ENCODE data around the gene PSEN1.

The PSEN1 gene

DNA sequence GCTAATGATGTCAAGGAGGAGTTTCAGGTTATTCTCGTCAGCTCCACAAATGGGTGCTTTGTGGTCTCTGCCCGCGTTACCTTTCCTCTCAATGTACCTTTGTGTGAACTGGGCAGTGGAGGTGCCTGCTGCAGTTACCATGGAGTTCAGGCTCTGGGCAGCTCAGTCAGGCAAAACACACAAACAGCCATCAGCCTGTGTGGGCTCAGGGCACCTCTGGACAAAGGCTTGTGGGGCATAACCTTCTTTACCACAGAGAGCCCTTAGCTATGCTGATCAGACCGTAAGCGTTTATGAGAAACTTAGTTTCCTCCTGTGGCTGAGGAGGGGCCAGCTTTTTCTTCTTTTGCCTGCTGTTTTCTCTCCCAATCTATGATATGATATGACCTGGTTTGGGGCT is 84.3 kb downstream of the PSEN1 start:
- DNase-seq (ENCODE audit: low read depth) = no peak

DNA sequence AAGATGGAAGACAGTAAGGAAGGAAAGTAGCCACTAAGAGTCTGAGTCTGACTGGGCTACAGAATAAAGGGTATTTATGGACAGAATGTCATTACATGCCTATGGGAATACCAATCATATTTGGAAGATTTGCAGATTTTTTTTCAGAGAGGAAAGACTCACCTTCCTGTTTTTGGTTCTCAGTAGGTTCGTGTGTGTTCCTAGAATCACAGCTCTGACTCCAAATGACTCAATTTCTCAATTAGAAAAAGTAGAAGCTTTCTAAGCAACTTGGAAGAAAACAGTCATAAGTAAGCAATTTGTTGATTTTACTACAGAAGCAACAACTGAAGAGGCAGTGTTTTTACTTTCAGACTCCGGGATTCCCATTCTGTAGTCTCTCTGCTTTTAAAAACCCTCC is 85.6 kb downstream of the PSEN1 start:
- DNase-seq (ENCODE audit: low read depth) = no peak

DNA sequence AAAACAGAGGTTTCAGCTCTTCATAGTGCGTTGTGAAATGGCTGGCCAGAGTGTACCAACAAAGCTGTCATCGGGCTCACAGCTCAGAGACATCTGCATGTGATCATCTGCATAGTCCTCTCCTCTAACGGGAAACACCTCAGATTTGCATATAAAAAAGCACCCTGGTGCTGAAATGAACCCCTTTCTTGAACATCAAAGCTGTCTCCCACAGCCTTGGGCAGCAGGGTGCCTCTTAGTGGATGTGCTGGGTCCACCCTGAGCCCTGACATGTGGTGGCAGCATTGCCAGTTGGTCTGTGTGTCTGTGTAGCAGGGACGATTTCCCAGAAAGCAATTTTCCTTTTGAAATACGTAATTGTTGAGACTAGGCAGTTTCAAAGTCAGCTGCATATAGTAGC is 86.7 kb downstream of the PSEN1 start:
- no peak for DNase-seq (ENCODE audit: low read depth)

DNA sequence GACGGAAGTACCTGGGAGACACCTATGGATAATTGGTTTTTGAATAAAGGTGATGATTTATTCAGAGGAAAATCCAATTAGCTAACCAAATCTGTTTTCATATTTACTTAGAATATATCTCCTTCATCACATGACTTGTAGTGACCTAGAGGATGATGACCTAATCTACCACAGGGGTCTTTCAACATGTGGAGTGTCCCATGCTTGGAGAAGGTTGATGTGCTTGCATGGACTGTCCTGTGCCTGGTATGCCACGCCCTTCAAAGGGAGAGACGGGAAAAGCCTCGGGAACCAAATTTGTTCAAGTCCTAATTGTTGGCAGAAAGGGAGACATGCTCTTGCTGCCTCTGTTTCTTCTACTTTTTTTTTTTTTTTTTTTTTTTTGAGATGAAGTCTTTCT is 89.2 kb downstream of the PSEN1 start:
- no peak for DNase-seq (ENCODE audit: low read depth)

DNA sequence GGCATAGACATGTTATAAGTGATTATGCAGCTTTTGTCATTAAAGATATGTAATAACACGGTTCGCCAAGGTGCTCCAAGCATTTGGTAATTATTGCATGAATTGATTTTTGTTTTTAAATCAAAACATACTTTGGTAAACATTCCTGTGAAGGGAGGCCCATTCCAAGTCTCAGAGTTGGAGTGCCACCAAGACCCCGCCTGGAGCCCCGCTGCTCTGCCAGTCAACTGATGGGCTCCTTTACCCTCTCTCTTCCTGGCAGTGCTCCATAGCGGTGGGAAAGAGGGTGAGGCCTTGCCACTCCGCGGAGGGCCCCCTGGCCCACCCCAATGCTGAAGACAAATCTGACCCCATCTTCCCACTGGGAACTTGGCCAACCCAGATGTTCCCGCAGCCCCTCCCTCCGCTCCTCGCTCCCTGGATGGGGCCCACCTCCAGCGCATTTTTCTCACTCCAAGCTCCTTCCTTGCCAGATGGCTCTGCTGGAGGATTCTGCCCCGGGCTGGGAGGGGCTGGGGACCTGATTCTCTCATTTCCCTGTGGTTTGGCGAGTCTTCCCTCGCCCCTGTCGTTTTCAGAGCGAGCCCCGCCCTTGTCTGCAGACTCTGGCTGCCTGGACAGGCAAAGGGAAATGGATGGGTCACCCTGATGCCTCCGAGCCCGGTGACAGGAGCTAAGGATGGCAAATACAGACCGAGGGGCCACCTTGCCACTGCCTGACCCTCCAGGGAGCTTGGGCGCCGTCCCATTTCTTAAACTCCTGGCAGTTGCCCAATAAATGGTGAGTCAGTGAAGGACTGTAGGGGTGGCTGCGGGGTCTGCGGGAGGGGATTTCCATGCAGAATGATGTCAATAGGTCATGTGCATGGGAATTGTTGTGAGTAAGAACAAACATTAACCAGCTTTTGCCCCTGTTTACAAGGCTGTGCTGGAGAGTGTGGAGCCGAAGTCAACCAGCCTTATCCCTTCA is 91.8 kb downstream of the PSEN1 start:
- DNase-seq (ENCODE audit: low read depth) = no peak

DNA sequence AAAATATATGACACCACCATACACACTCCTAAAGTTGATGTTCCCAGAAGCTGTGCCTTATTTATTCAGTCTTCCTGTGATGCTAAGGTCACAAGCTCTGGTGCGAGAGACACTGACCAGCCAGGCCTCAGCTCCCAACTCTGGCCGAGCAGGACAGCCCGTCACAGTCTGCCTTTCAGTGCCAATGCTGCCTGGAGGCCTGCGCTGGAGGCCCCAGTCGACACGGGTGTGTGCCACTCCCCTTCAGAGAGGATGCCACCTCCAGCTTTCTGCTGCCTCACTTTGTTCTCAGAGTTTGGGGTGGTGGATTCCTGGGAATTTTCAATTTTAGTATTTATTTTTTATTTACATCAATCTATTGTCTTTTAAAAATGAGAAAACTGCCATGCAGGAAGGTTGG is 93.7 kb downstream of the PSEN1 start:
- no peak for DNase-seq (ENCODE audit: low read depth)

DNA sequence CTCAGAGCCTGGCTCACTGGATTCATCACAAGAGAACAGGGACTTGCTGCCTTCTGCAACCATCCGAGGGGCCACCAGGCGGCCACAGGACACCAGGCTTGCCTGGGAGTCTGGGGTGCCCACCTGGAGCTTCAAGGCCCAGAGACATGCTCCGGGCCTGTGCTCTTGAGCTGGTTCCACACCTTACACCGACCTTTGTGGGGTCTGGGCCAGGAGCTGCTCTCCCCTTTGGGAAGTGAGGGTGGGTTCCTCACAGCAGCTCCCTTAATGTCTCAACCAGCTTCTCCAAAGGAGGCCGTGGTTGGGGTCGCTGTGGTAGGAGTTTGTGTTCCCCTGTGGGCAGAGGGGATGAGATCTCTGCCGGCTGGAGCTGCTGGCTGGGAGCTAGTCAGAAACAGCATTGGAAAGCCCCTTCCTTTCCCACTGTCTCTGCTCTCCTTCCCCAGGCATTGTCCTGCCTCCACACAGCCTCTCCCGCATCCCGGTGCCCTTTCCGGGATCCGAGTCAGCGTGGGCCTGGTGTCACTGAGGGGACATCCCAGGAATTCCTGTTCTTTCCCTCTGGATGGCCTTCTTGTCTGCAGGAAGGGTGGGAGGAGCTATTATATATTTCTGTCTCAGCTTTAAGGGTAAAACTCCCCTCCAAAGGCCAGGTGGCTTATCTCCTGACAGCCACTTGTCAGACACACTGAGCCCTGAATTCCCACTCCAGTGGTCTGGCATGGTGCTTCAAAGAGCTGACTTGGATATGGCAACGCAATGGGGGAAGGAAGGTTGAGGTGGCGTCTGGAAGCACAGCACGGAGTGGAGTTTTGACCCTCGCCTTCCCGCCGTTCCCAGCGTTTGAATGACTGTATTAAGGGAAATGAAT is 95.9 kb downstream of the PSEN1 start:
- DNase-seq (ENCODE audit: low read depth) = no peak

DNA sequence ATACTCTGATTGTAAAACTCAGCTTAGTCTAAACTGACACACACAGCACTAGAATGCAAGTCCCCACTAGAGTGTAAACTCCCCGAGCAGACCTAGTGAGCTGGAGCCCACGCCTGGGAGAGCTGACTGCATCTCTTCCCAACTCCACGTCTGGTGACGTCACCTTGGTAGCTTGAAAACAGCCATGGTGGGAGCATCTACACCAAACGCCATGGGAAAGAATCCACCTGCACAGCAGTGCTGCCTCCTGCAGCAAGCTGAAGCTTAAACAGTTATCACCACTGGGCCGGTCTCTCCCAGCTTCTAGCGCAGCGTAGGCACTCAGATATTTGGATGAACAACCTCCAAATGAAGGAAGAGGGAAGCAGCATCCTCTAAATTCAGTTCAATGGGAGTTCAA is 96.7 kb downstream of the PSEN1 start:
- no peak for DNase-seq (ENCODE audit: low read depth)

DNA sequence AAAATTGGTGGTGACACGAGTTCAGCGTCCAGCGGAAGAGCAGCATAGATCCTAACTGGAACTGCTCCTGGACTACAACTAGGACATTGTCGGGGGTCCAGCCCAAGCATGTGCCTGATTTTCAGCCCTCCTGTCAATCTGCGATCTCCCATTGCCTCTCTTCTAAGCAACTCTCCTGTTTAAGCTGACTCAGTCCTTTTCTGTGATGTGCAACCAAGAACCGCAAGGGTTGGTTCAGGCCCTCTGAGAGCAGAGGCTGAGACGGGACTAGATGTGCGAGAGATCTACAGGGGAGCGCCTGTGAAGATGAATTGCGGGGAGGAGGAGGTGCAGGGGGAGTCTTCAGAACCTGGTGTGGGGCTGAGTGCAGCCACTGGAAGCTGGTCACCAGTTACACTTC is 97.3 kb downstream of the PSEN1 start:
- no peak for DNase-seq (ENCODE audit: low read depth)

DNA sequence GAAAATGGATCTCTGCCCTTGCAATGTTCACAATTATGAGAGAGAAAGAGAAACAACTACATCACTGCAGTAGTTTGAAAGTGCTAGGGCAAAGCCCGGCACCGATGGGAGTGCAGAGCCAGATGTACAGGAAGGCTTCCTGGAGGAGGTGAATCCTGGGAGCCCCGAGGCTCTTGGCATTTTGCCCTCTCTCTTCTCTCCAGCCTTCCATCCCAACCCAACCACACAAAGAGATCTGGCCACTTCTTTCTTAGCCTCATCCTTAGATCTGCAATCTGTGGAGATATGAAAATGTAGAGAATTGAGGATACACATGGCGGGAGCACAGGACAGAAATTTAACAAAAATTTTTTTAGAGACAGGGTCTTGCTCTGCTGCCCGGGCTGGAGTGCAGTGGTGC is 97.7 kb downstream of the PSEN1 start:
- no peak for DNase-seq (ENCODE audit: low read depth)

DNA sequence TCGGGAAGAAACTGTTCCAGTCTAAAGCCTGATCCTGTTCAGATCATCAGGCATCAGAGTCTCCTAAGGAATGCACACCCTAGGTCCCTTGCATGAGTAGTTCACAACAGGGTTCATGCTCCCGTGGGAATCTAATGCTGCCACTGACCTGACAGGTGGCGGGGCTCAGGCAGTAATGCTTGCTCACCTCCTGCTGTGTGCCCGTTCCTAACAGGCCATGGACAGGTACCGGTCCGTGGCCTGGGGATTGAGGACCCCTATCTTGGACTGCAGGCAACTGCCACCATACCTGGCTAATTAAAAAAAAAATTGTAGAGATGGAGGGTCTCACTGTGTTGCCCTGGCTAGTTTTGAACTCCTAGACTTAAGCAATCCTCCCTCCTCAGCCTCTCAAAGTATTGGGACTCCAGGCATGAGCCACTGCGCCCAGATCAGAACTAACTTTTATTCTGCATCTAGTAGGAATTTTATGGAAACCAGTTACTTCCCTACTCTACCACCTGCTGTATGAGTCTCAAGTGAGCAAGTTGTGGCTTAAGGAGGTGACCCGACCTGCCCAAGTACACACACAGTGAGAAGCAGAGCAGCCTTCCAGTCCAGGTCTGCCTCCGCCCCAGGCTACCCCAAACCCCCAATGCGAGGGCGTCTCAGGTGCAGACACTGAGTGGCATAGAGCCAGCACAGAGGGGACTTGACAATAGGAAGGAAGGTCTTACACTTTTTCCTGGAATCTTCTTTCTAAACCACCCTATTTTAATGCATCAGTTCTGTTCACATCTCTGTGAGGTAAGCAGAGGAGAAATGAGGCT is 98.5 kb downstream of the PSEN1 start:
- DNase-seq (ENCODE audit: low read depth) = no peak

DNA sequence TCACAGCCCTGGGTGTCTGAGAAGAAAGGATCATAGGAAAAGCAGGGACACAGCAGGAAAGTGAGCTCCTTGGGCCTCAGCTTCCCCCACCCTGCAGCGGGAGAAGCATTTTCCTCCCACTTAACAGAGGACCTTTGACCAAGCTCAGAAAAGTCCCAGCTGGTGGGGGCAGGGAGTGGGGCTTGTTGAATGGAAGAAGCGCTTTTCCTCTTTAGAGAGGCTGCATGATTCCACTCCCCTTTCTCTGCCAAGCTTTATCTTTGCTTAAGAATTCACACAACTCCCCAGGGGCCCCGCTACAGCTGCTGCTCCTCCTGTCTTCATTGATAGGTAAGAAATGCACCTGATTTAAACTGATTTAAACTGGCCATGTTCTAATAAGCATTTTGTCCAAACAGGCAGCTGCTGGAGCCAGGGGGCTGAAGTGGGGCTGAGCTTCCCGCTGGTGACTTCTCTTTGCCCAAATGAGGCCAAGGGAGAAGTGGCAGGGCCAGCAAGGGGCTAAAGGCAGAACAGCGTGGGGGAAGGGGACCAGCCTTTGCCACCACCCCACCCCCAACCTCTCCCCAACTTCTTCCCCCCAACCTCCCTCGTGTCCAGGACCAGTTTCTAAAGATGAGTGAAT is 99.3 kb downstream of the PSEN1 start:
- DNase-seq (ENCODE audit: low read depth) = no peak

DNA sequence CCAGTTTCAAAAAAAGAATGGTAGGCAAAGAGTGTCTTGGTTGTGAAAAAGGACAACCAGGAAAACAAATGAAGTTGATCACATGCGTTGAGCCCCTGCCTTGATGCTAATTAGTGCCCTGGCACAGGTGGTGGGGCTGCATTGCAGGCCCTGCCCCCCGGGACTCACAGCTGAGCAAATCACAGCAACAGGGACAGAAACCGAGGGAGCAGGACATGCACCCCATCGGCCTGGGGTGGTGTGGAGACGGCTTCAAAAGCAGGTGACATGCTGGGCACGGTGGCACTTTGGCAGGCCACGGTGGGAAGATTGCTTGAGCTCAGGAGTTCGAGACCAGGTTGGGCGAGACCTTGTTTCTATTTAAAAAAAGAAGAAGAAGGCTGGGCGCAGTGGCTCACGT is 99.8 kb downstream of the PSEN1 start:
- no peak for DNase-seq (ENCODE audit: low read depth)

DNA sequence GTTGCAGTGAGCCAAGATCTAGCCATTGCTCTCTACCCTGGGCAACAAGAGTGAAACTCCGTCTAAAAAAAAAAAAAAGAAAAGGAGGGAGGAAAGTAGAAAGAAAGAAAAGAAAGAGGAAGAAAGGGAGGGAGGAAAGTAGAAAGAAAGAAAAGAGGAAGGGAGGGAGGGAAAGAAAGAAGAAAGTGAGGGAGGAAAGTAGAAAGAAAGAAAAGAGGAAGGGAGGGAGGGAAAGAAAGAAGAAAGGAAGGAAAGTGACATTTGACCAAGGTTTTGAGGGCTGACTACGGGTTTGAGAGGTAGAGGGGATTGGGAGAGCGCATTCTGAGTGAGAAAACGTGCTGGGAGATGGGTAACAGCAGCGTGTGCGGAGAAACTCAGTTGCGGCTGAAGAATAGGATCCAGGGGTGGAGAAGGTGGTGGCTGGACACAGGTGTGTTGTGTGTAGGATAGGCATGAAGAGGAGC is 100.5 kb downstream of the PSEN1 start:
- DNase-seq (ENCODE audit: low read depth) = no peak

DNA sequence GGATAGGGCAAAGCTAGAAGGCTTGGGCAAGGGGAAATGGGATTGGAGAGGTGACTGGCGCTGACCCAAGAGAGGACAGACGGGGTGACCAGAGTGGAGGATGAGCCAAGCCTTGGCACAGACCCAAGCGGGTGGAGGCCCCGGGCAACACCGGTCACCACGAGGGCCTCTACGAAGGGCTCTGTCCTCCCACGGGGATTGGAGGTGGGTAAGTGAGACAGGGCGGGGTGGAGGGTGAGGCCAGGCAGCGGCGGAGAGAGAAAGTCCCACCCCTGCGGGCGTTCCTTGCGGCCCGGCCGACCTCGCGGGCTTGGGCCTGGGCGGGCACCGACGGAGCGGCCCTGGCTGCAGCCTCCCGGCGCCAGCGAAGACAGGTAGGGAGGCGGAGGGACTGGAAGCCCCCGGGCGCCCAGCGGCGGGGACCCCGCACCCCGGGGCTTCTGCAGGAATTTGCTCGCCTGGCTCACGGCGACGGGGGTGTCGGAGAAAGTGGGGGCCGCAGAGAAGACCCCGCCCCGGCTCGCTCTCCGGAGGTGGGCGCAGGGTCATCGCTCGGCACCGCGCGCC is 101.0 kb downstream of the PSEN1 start, which contains the start of gene PAPLN:
Gene PAPLN (plus strand): TSS at position 288 of the 567 bp plus-strand sequence. CDS start 2,273 bp downstream, outside the sequence.
- DNase-seq (ENCODE audit: low read depth) = no peak

DNA sequence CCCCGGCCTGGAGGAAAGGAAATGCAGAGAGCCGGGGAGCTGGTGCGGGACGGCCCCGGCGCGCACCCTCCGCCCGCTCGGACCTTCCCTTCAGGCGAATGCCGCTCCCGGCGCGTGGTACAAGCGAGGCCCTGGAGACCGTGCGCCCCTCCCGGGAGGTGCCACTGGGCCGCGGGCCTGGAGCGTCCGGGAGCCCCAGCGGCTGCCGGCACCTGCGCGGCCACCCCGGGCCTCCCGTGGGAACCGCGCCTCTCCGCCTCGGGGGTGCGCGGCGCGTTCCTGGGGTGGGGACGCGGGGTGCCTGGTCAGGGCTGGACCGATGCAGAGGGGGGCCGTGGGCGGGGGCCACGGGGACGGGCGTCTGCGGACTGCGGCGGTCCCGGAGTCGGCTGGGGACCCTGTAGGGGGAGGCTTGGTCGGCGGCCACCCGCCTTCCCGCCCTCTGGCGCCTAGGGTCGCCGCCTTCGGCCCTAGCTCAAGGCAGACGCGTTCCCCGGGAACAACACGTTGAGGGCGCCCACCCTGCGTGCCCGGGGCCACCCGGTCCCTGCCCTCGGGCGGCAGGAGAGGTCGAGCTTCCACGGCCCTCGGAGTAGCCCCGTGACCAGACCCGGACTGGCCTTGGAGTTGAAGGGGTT is 101.6 kb downstream of the PSEN1 start:
- DNase-seq (ENCODE audit: low read depth) = no peak

DNA sequence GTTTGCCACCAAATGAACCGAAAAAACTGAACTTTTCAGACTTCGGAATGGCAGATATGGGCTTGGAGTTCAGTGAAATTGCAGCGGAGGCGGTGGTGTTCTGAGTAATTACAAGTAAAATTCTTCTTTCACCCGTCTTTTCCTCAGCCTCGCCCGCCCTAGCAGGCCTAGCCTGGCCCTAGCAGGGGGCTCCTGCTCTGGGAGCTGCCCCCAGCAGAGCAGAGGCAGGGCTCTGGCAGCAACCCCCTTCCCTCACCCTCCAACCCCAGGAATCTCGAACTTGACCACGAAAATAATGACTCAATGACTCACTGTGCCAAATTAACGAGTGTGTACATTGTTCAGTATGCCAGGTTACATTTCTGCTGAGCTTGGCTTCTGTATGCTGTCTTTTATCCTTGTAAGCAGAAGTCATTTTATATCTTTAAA is 102.1 kb downstream of the PSEN1 start:
- DNase-seq (ENCODE audit: low read depth) = no peak

DNA sequence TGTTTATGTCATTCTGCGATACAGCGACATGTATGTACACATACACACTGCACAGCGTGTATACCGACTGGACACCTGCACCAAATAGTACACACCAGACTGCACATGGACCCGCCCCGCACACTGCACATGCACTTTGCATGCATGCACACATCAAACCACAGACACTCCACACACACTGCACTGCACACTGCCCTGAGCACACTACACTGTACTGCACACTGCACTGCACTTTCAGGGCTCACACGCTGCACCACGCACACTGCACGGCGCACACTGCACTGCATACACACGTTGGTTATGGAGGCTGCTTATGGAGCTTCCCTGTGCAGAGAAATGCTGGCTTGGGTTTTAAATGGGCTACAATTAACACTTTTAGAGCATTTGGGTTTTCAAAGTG is 102.6 kb downstream of the PSEN1 start:
- no peak for DNase-seq (ENCODE audit: low read depth)

DNA sequence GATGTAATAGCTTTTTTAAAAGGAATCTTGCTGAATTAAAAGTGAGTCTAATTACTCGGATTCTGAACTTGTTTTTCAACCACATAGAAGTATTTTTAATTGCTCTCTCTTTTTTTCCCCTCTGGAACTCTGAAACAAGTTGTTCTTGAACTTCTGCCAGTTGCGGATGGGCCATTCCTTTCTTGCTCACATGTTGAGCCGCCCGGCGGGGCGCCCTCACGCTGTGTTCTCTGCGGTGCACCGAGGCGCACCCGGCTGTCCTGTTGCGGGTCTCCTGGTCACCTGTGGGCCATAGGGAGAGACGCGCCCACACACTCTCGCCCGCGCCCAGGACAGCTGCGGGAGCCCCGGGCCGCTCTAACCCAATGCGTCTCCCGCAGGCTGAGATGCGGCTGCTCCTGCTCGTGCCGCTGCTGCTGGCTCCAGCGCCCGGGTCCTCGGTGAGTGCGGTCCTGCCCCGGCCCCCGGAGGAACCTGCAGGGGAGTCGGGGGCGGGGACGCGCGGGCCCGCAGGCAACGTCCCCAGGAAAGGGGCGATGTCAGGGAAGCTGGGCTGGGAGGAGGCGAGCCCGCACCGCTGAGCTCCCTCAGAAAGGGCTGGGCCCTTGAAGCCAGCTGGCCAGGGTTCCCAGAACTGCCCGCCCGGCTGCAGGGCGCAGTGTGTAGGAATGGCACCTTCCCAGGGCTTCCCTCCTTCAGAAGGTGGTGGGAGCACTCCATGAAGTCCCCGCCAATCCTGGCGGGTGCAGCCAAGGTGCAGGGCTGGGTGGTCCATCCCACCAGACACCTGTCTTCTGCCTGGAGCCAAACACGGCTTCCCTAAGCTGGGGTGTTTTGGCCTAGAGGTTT is 103.3 kb downstream of the PSEN1 start:
- no peak for DNase-seq (ENCODE audit: low read depth)

All from activated T-cell treated with anti-CD3 and anti-CD28 coated beads for 1 hour (primary cell).